Left colon (tissue), 2 donors: ENCODE data around the gene ECE1. TPM values are rescaled to one million over a fixed set of nuclear protein-coding genes. Genes with fewer than 3 reads are reported as not detected.
A peak's percentile ranks its signal among the peaks of the same experiment; 100 is the strongest.
"Not testable (repeated sequence)": the region's sequence is repeated elsewhere in the genome, so short reads cannot be mapped to it uniquely, and the experiment has no call there.

Experiments
- ATAC-seq: fragments of 200-7000 bp; cut with Tn5 transposase; one replicate; pipeline ENCODE4 v1.9.1; 2020; ENCODE audit warnings: mild to moderate bottlenecking, moderate library complexity
- DNase-seq, 2 donors: peaks; one replicate each; pipeline ENCODE4 v3.0.0-alpha.2; 2020
- intact Hi-C, 2 donors: fragments of 100-400 bp; cut with DNase I in 1 of 2; cut with micrococcal nuclease in 1 of 2; formaldehyde crosslinking; loops; one replicate each; pipeline versions ENCODE4 v1.11.2 to v1.14.0; 2022; cut with DNase I, micrococcal nuclease
- total RNA-seq, 2 donors: library from RNA; stranded (reverse); fragmentation: NEBNext Ultra II Directional; extraction: Animal tissue kit (Norgen Biotek cat#: 25700); gene quantifications; one replicate each; pipeline ENCODE4 v1.2.1, GENCODE V29; 2021
- donor health status: DM: no; HTN: no; CAD: no.
- donor health status: DM: yes; HTN: yes; CAD: no.

Gene ECE1
- total RNA-seq, 2 donors from 2014 or later: 110 to 165 TPM

DNA sequence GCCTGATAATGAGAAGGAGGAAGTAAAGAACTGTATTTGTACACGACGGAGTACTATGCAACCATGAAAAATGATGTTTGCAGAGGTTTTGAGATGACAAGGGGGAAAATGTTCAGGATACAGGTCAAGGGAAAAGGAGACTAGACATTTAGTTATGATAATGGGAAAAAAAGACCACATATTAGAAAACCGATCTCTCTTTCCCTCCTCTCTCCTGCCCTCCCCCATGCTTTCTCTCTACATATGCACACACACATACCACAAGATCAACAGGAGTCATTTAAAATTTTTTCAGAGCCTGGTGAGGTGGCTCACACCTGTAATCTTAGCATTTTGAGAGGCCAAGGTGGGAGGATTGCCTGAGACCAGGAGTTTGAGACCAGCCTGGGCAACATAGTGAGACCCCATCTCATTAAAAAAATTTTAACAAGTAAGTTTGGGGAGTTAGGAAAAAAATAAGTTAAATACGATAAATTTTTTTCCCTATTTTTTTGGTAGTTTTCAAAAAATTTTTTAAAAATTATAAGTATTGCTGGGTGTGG, 44.5 kb downstream of the ECE1 start:
- no peak for DNase-seq
- intact Hi-C loops: no loop called here
- ATAC-seq: no peak

GRCh38 chr1:21244986-21245687, 45.1 kb downstream of the ECE1 start:
- intact Hi-C loops: no loop called here
- ATAC-seq: no peak
- no peak for DNase-seq

GRCh38 chr1:21244154-21244553, 46.1 kb downstream of the ECE1 start:
- intact Hi-C loops: no loop called here
- ATAC-seq (no peak), DNase-seq (no peak)

- no peak for ATAC-seq
- intact Hi-C loops: no loop called here
- no peak for DNase-seq
Measured at GRCh38 chr1:21242846-21243245, 47.4 kb downstream of the ECE1 start.

- intact Hi-C loops: no loop called here
- no peak for ATAC-seq
Measured at GRCh38 chr1:21241771-21242581, 48.3 kb downstream of the ECE1 start.

DNA sequence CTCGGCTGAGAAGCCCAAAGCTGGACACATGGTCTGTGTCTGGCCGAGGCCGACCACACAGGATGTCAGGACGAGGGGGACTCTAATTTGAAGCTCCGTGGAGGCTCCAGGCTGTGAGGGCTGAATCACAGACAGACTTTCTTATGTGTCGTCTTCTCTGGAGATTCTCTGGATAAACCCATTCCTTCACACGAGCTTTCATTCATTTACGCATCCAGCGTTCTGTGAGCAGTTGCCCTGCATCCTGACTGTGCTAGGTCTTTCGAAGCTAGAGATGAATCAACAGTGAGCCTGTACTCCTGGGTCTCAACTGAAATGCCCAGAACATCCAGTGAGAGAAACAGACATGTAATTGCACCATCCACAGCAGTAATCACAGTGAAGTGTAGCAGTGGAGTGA, 49.6 kb downstream of the ECE1 start:
- no peak for ATAC-seq
- DNase-seq: no peak
- intact Hi-C loops: no loop called here

More at GRCh38 chr1:21241771-21242581, 48.3 kb downstream of the ECE1 start:
- no peak for DNase-seq

DNA sequence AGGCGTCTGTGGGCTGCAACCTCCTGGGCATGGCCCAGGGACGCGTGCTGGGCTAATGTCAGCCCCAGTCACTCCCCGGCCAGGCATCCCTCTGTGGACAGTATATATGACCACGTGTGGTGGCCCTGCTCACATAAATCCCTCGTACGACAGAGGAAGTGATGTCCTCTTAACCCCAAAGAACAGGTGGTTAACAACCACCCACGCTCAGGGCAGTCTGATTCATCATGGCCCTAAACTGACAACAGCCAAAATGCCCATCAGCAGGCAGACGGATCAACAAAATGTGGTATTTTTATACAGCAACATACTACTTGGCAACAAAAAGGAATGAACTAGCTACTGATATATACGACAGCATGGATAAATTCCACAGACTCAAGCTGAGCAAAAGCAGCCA, 51.0 kb downstream of the ECE1 start:
- DNase-seq (no peak), ATAC-seq (no peak)
- intact Hi-C loops: loop anchor here in 1 of 2 donors (10.0 kb wide), 1 partner anchor 136 kb away; no protein-coding TSS in a partner anchor

GRCh38 chr1:21238141-21238800, 52.0 kb downstream of the ECE1 start:
- DNase-seq (no peak), ATAC-seq (no peak)
- intact Hi-C loops: loop anchor here in 1 of 2 donors (10.0 kb wide), 1 partner anchor 137 kb away; no protein-coding TSS in a partner anchor

DNA sequence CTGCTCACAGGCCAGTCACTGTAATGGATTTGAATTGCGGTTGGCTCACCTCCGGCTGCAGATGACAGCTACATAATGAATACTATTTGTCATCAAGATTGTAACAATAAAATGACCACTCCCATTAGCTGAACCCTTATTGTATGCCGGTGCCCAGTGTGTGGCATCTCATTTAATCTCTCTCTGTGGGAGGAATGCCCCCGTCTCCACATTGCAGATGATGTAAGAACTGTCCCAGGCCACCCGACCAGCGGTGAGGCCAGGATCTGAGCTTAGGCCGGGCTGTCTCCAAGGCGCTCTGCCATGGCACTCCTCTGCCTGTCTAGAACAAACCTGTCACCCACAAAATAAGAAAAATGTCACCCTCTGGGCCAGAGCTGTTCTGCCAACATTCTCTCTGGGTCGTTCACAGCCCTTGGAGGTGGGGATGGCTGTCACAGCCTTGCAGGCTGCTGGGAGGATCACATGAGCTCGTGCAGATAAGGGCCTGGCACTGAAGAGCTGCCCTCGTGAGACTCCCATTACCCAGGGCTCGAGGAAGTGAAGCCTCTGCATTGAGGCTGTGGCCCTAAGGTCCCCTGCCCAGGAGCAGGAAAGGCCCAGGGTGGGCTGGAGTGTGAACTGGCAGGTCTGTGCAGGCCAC, 52.7 kb downstream of the ECE1 start:
- intact Hi-C loops: loop anchor here in 1 of 2 donors (10.0 kb wide), 1 partner anchor 137 kb away; no protein-coding TSS in a partner anchor
- ATAC-seq (no peak), DNase-seq (no peak)

GRCh38 chr1:21236178-21236577, 54.1 kb downstream of the ECE1 start:
- DNase-seq: no peak
- intact Hi-C loops: loop anchor here in 1 of 2 donors (10.0 kb wide), 1 partner anchor 139 kb away; no protein-coding TSS in a partner anchor
- ATAC-seq: no peak

- DNase-seq (no peak), ATAC-seq (no peak)
- intact Hi-C loops: loop anchor here in 1 of 2 donors (10.0 kb wide), 1 partner anchor 140 kb away; no protein-coding TSS in a partner anchor
Measured at GRCh38 chr1:21234779-21235178, 55.5 kb downstream of the ECE1 start.

- intact Hi-C loops: loop anchor here (2.0 to 10.0 kb wide), 2 partner anchors 135 to 141 kb away; no protein-coding TSS in a partner anchor
Measured at GRCh38 chr1:21233490-21233889, 56.8 kb downstream of the ECE1 start.

DNA sequence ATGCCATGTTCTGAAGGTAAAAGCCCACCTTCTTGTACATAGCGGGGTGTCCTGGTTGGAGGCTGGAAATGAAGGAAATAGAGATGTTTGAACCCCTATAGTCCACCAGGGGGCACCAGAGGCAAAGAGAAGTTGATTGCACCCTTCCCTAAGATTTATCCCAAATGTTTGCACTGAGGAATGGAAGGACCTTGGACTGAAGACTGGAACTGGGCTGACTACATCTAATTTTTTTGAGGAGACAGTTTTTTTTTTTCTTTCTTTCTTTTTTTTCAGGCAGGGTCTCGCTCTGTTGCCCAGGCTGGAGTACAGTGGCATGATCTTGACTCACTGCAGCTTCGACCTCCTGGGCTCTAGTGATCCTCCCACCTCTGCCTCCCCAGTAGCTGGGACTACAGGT, 58.2 kb downstream of the ECE1 start:
- intact Hi-C loops: loop anchor here (2.0 to 10.0 kb wide), 2 partner anchors 137 to 143 kb away; no protein-coding TSS in a partner anchor
- peak in 1 of 2 donors; percentile 43 for DNase-seq
- peak; percentile 83 for ATAC-seq

More at GRCh38 chr1:21233490-21233889, 56.8 kb downstream of the ECE1 start:
- ATAC-seq (no peak), DNase-seq (no peak)

GRCh38 chr1:21229246-21230000, 60.8 kb downstream of the ECE1 start:
- DNase-seq (no peak), ATAC-seq (no peak)
- intact Hi-C loops: loop anchor here in 1 of 2 donors (10.0 kb wide), 1 partner anchor 425 kb away; no protein-coding TSS in a partner anchor

DNA sequence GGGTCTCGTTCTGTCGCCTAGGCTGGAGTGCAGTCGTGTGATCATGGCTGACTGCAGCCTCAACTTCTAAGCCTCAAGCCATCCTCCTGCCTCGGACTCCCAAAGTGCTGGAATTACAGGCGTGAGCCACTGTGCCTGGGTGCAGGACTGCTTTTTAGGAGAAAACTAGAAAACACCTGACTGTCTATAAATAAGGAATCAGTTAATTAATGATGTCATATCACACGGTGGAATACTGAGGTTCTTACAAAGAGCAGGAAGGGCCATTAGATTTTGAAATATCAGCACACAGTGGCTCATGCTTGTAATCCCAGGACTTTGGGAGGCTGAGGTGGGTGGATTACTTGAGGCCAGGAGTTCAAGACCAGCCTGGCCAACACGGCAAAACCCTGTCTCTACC, 62.0 kb downstream of the ECE1 start:
- ATAC-seq, DNase-seq: not testable (repeated sequence)
- intact Hi-C loops: loop anchor here in 1 of 2 donors (10.0 kb wide), 1 partner anchor 427 kb away; no protein-coding TSS in a partner anchor

- intact Hi-C loops: loop anchor here in 1 of 2 donors (10.0 kb wide), 1 partner anchor 430 kb away; no protein-coding TSS in a partner anchor
- ATAC-seq (no peak), DNase-seq (no peak)
Measured at GRCh38 chr1:21225065-21225464, 65.2 kb downstream of the ECE1 start.

DNA sequence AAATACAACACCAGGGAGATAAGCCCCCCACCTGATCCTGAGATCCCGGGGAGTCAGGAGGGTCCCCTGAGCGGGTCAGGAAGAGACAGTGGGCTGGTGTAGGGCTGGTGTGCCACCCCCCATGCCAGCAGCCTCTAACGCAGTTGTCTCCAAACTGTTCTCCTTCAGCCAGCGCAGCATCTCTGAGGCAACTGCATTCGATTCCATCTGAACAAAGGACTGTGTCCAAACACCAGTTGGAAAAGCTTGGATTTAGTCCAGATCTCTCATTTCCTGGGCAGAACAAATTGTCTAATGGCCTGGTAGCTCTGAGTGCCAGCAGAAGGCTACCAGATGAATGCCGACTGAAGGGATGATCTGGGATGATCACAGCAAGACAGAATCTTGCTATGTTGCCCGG, 69.4 kb downstream of the ECE1 start:
- intact Hi-C loops: loop anchor here in 1 of 2 donors (10.0 kb wide), 1 partner anchor 434 kb away; no protein-coding TSS in a partner anchor
- no peak for ATAC-seq
- no peak for DNase-seq
